Islet precursor cell (in vitro differentiated cells): ENCODE data around the gene PTTG1.

Source experiments
- DNase-seq: peaks from one replicate; pipeline ENCODE4 v3.0.0-alpha.2; 2018

PTTG1 gene

GRCh38 chr5:160475864-160476438 lies 54.3 kb downstream of the PTTG1 start:
- DNase-seq: no peak

DNA sequence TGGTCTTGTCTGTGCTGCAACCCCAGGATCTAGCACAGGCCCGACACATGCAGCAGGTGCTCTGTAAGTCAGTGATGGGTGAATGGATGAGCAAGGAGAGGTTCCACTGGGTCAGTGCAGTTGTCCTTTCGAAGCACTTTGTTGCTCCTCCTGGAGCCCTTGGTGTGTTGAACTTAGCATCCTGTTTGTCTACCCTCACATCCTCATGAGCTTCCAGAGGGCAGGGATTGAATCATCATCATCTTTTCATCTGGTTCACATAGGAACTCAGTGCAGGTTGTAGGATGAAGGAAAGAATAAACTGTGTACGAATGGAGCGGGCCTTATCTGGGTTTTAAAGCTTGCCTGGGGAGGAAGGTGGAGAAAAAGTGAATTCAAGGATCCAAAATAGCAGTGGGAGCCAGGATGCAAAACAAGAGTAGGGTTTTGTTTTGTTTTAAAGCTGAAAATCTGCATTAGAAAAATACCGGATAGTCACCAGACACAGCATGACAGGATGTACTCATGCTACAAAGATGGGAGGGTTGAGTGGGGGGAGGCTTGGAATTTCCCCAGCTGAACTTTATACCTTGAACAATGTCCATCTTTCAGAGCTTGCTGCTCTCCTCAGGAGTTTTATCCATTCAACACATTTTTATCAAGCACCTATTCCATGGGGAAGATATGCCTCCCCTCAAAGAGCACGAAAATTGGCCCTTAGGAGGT lies 55.8 kb downstream of the PTTG1 start:
- no peak for DNase-seq

DNA sequence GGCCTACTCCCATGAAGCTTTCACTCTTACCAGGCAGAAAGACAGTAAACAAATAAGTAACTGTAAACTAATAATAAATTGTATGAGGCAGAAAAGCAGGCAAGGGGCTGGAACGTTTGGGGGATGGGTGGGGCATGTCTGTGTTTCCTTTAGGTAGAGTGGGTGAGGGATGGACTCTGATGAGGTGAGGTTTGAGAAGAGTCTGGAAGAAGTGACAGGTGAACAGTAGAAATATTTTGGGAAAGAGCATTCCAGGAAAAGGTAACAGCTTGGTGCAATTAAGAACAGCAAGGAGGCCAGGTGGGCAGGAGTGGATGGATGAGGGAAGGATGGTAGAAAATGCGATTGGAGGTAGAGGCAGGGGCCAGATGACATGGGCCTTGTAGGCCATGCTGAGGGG lies 56.5 kb downstream of the PTTG1 start:
- DNase-seq: no peak
